ENCODE results near the gene ORAI1.
"Not testable (repeated sequence)": the region's sequence is repeated elsewhere in the genome, so short reads cannot be mapped to it uniquely, and the experiment has no call there.

The ORAI1 gene

GRCh38 chr12:121649322-121649721 is 23.0 kb downstream of the ORAI1 start:
- DNase-seq (ENCODE audit: low spot score): no peak

GRCh38 chr12:121649819-121650353 is 23.6 kb downstream of the ORAI1 start:
- no peak for DNase-seq (ENCODE audit: low spot score)

GRCh38 chr12:121651320-121651719 is 25.0 kb downstream of the ORAI1 start:
- no peak for DNase-seq (ENCODE audit: low spot score)

- no peak for DNase-seq (ENCODE audit: low spot score)
Observed at GRCh38 chr12:121652767-121653497, 26.6 kb downstream of the ORAI1 start.

- no peak for DNase-seq (ENCODE audit: low spot score)
Observed at GRCh38 chr12:121653999-121654398, 27.7 kb downstream of the ORAI1 start.

DNA sequence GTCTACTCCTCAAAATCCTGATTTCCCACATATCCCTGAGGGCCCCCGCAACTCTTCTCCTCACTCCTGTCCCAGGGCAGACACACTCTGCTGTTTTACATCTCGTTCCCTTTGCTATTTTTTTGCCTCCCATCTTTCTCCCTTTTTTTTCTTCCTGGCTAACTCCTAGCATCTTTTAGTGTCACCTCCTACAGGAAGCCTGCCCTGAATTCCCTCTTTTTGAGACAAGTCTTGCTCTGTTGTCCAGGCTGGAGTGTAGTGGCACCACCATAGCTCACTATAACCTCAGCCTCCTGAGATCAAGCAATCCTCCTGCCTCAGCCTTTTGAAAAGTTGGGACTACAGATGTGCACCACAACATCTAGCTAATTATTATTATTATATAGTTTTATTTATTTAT is 29.8 kb downstream of the ORAI1 start:
- no peak for DNase-seq (ENCODE audit: low spot score)

DNA sequence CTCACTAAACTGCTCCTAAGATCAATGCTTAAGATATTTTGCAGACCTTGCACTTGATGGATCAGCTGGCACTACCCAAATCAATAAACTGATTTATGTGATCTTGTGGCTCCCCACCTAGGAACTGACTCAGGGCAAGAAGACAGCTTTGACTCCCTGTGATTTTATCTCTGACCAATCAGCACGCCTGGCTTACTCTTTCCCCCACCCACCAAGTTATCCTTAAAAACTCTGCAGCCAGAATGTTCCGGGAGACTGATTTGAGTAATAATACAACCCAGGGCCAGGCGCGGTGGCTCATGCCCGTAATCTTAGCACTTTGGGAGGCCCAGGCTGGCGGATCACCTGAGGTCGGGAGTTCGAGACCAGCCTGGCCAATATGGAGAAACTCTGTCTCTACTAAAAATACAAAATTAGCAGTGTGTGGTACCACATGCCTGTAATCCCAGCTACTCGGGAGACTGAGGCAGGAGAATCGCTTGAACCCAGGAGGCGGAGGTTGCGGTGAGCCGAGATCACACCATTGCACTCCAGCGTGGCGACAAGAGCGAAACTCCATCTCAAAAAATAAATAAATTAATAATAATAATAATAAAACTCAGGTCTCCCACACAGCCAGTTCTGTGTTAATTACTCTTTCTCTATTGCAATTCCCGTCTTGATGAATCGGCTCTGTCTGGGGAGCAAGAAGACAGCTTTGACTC is 31.1 kb downstream of the ORAI1 start:
- no peak for DNase-seq (ENCODE audit: low spot score)

- DNase-seq (ENCODE audit: low spot score): not testable (repeated sequence)
Observed at GRCh38 chr12:121661353-121662105, 35.2 kb downstream of the ORAI1 start.

DNA sequence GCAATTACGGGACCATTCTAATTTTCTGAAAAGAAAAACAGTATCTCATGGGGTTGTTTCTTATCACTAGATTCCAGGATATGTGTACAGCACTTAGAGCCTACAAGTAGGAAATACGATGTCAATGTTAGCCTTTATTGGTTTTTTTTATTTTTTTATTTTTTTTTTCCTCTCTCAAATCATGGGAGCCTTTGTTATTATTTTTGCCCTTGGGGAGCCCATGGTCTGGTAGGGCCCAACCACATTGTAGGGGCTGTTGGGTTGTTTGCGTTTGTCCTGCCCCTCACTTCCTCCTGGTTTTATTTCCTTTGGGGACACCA is 37.2 kb downstream of the ORAI1 start:
- DNase-seq (ENCODE audit: low spot score): no peak

- not testable (repeated sequence) for DNase-seq (ENCODE audit: low spot score)
Observed at GRCh38 chr12:121666829-121667228, 40.5 kb downstream of the ORAI1 start.

GRCh38 chr12:121668750-121669520 is 42.6 kb downstream of the ORAI1 start:
- DNase-seq (ENCODE audit: low spot score): peak; percentile 84

GRCh38 chr12:121669521-121669900 is 43.2 kb downstream of the ORAI1 start, which contains the start of gene MORN3:
MORN3 (minus strand) TSS chr12:121669654; CDS start chr12:121669483, 171 bp downstream.
- no peak for DNase-seq (ENCODE audit: low spot score)

GRCh38 chr12:121673013-121673511 is 46.7 kb downstream of the ORAI1 start:
- no peak for DNase-seq (ENCODE audit: low spot score)

DNA sequence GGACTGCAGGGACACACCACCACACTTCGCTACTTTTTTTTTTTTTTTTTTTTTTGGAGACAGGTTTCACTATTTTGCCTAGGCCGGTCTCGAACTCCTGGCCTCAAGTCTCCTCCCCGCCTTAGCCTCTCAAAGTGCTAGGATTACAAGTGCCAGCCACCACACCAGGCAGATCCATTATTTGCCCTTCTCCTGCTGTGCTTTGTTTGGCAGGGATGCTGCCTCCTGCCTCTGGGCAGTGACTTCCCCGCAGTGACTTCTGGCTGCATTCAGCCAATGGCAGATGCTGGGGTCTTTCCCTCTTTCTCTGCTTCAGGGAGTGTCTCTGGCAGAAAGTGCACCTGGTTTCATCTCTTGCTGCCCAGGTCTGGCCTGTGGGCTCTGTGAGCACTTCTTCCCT is 49.9 kb downstream of the ORAI1 start:
- DNase-seq (ENCODE audit: low spot score): no peak

- DNase-seq (ENCODE audit: low spot score): no peak
Observed at GRCh38 chr12:121678305-121678704, 52.0 kb downstream of the ORAI1 start.

- DNase-seq (ENCODE audit: low spot score): no peak
Observed at GRCh38 chr12:121678716-121679300, 52.5 kb downstream of the ORAI1 start.

DNA sequence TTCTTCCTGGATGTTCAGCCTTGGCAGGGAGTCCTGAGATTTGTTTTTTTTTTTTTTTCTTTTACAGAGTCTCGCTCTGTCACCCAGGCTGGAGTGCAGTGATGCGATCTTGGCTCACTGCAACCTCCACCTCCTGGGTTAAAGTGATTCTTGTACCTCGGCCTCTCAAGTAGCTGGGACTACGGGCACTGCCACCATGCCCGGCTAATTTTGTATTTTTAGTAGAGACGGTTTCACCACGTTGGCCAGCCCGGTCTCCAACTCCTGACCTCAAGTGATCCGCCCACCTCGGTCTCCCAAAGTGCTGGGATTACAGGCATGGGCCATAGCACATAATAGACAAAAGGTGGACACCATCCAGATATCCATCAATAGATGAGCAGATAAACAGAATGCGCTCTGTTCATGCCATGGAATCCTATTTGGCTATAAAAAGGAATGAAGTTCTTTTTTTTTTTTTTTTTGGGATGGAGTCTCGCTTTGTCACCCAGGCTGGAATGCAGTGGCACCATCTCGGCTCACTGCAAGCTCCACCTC is 53.4 kb downstream of the ORAI1 start:
- not testable (repeated sequence) for DNase-seq (ENCODE audit: low spot score)

GRCh38 chr12:121688966-121689365 is 62.6 kb downstream of the ORAI1 start:
- no peak for DNase-seq (ENCODE audit: low spot score)

DNA sequence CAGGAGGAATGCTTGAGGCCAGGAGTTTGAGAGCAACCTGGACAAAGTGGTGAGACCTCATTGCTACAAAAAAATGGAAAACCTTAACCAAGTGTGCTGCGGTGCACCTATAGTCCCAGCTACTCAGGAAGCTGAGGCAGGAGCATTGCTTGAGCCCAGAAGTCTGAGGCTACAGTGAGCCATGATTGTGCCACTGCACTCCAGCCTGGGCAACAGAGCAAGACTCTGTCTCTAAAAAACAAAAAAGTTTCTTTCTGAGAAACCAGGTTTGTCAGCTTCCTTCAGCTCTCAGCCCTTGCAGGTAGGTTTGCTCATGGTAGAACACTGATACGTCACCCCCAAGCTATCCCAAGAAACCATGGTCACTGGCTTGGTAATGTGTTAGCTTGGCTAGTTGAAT is 63.1 kb downstream of the ORAI1 start:
- no peak for DNase-seq (ENCODE audit: low spot score)
